ENCODE results near the gene UBASH3A.

The UBASH3A gene

DNA sequence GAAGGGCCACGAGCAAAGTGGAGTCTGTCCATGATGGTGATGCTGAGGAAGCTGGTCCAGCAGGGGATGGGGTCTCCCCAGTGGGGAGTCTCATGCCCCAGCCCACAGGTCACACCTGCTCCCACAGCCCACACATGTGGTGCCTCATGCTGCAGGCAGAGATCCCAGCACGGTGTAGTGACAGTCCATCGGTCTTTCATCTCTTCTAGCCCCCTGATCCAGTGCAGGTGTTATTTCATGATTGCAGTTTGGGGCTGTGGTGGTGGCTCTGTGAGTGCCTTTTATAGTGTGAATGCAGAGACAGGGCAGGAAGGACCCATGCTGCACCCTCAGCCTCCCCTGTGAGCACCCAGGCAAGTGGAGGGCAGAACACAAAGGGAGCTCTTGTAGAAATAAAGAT, 45.0 kb downstream of the UBASH3A start:
- no peak for DNase-seq (ENCODE audit: low read depth in 2 of 2)

DNA sequence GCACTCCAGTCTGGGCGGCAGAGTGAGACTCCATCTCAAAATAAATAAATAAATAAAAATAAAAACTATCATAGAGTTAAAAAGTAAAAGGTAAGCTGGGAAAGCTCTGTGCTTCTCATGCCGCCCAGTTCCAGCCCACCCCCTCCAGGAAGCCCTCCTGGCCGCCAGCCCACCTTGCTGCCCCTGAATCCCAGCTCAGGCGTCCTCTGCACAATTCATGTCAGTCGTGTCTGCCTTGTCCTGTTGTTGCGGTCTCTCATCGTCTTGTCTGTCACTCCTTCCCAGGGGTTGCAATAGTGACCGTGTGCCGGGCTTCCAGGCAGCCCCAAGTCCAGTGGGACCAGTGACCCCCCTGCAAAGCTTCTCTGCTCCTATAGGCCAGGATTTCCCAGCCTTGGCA, 48.2 kb downstream of the UBASH3A start:
- no peak for DNase-seq (ENCODE audit: low read depth in 2 of 2)

DNA sequence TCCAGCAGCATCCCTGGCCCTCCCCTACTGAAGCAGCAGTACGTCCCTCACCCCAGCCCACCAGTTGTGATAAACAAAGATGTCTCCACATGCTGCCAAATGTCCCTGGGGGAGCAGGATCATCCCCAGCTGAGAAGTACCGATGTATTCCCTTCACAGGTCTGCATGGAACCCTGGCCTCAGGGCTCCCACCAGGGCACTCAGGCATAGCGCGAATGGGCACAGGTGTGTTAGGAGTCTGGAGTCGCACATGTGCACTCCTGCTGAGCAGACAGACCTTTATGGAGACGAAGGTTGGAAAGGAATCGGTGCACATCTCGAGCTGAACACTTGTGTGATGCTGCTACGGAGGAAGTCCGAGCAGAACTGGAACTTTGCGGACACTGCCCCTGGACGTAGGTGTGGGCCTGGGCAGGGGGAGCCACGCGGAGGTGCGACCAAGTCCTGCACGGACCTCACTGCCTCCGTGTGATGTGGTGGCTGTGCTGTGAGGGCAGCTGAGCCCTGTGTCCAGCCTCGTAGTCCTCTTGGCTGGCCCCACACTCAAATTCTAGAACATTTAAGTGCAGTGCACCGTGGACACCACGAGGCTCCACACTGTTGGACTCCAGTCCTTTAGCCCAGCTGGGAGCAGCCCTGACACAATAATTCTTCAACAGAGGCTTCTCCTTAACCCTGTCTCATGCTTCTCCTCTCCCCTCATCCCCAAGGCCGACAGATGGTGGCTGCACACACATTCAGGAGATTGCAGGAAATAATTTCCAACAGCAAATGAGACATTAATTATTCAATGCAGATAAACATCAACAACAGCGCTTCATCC, 48.9 kb downstream of the UBASH3A start:
- DNase-seq (ENCODE audit: low read depth in 2 of 2): no peak

DNA sequence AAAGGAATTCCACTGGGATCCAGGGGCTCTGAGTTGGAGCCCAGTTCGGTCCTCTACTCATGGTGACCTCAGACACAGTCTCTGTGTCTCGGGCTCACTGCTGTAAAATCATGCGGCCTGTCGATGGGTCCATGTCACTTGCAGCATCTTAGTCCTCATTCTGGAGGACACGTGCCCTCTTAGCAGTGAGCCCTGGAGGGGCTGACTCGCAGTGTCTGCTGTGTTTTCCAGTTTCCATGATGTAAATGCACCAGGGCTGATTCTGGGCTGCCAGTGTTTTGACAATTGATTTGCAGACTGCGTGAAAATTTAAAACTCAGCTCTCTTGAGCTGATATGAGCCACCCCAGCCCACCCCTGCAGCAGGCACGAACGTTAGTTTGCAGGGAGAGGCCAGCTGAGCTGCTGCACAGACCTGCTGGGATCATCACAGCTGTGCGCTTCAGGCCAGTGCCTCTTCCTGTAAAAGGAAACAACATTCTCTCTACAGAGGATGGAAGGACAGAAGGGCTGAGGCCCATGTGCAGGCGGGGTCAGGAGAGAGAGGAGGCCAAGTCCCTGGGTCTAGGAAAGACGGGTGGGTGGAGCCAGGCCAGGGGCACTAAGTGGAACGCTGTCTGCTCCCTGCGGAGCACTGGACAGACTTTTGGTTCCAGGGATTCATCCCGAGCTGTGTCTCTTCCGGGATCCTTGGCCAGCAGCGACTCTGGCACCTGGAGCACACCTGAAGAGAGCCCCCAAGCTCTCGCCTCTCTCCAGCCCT, 49.7 kb downstream of the UBASH3A start:
- no peak for DNase-seq (ENCODE audit: low read depth in 2 of 2)

DNA sequence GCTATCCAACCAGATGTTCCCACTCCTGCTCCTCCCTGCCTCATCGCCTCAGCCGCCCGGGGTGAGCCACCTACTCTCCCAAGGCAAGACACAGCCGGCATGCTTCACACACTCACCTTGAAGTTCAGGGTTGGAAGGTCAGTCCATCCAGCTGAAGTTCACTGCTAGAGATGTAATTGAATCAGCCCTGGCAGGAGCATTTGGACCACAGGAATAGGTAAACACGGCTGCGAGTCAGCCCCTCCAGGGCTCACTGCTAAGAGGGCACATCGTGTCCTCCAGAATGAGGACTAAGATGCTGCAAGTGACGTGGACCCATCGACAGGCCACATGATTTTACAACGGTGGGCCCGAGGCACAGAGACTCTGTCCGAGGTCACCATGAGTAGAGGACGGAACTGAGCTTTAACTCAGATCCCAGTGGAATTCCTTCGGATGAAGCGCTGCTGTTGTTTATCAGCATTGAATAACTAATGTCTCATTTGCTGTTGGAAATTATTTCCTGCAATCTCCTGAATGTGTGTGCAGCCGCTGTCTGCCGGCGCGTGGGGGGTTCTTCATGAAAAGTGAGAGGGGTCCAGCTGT, 50.4 kb downstream of the UBASH3A start:
- DNase-seq (ENCODE audit: low read depth in 2 of 2): no peak

DNA sequence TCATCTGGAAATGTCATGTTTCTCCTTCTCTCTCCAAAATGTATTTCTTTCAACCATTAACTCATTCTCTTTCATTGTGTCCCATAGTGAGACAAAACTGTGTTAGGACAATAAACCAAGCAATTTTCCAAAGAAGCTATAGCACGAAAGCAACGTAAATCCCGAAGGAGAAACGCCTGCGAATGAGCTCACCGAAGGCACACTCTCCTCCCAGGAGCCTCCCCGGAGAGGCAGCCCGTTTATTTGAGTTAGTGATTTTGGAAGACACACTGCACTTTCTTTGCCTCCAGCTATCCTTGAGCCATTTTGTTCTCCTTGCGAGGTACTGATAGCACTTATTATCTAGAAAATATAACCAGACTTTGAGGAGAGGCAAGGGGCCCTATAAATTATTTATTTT, 51.1 kb downstream of the UBASH3A start:
- no peak for DNase-seq (ENCODE audit: low read depth in 2 of 2)

DNA sequence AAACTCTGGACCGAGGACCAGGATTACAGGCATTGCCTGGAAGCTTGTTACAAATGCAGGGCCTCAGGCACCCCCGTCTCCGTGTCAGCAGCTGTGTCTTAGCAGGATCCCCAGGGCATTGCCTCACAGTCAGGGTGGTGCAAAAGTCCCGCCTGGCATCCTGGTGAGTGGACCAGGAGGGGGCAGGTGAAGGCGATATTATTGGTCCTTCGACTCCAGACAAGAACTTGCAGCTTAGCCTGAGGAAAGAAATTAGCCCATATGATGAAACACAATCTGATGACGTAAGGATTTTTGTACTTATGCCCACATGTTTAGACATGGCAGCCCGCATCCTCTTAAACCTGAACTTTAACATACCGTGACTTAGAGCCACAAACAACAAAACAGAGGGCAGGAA, 51.5 kb downstream of the UBASH3A start:
- no peak for DNase-seq (ENCODE audit: low read depth in 2 of 2)

DNA sequence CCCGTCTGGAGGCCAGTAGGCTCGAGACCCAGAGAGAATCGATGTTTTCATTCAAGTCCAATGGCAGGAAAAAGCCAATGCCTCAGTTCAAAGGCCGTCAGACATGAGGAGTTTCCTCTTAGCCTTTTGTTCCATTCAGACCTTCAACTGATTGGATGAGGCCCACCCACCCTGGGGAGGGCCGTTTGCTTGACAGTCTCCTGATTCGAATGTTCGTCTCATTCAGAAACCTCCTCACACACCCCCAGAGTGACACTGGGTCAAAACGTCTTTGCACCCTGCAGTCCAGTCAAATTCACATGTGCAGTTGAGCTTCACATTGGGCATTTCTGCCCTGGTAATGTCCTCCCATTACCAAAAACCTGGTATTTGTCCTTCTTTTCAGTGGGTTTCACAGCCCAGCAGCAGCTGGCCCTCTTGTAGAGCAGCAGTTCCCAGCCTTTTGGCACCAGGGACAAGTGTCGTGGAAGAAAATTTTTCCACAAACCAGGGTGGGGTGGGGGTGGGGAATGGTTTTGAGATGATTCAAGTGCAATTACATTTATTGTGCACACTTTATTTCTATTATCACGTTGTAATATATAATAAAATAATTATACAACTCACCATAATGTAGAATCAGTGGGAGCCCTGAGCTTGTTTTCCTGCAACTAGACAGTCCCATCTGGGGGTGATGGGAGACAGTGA, 52.2 kb downstream of the UBASH3A start:
- DNase-seq (ENCODE audit: low read depth in 2 of 2): no peak

DNA sequence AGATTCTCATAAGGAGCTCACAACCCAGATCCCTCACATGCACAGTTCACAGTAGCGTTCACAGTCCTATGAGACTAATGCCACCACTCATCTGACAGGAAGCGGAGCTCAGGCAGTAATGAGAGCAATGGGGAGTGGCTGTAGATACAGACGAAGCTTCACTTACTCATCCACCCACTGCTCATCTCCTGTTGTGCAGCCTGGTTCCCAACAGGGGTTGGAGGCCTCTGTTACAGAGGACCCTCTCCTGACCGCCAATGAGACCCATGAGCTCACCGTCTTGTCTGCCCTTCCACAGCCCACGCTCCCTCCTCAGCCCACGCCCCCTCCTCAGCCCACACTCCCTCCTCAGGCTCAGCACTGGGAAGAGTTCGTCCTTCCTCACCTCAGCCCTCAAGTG, 52.8 kb downstream of the UBASH3A start:
- no peak for DNase-seq (ENCODE audit: low read depth in 2 of 2)

DNA sequence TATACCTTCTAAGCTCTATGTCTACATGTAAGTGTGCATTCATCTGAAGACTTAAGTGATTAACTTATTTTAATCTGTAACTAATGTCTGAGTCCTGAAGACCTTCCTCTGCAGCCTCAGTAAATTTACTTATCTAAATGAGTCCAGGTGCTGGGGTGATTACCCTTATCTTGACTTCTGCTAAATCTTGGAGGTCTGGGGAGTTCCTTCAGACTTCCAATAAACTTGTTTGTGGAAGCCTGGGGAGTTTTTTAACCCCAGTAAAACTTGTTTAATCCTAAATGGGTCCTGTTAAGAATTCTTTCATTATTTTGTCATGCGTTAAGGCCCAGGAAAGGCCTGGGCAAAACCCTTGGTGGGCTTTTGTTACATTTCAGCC, 55.4 kb downstream of the UBASH3A start:
- DNase-seq (ENCODE audit: low read depth in 2 of 2): no peak

DNA sequence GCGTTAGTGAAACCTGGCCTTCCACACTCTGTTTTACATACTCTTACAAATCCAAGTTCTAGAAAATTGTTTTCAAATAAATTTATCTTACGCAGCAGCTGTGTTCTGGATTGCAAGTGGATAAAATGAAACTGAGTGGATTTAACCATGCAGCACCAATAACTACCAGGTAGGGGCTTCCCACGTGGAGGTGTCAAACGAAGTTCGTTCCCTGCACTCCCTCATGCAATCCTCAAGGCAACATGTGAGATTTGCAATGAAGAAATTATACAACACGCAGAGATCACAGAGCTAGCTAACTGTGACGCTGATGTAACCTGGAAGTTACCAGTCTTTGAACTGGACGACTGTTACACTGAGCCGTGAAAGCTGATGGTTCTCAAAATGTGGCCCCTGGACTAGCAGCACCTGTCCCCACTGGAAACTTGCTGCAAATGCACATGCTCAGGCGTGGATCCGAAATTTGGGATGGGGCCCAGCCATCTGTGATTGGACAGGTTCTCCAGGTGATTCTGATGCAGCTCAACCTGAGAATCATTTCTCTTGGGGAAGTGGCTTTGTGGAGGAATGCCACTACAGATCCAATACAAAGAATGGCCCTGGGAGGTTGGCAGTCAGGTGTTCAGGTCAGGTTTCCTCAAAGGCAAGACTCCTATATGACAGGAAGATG, 56.0 kb downstream of the UBASH3A start:
- no peak for DNase-seq (ENCODE audit: low read depth in 2 of 2)

DNA sequence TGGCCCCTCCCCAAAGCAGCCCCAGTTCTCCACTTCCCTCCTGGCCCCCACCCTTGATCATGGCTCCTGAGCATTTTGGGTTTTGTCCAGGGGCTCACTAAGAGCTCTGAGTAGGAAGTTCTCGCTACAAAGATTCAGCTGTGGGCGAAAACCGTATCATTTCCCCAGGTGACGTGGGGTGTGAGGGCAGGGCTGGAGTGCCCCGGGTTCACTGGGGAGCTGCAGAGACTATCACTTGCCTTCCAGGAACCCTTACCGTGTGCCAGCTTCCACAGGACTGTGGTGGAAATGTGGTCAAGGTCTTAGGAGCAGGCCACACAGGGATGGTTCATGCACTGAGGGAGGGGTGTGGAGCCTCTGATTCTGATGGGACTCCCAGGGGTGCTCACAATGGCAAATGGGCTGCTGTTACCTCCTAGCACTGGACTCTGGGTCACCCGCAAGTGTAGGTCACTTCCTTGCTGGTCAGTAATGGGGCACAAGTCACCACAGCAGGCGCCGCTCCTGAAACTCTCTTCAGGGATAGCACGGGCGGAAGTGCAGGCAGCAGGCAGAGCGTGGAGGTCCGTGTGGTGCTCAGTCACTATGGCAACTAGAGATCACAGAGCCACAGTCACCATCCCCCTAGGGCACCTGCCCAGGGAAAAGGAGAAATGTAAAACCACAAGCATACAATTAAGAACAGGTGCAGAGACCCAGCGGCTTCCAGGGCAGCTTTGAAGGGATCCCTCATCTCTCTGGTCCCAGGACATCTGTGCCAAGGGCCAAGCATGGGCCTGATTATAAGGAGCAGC, 56.9 kb downstream of the UBASH3A start:
- DNase-seq (ENCODE audit: low read depth in 2 of 2): peak in 1 of 2 donors; percentile 16

DNA sequence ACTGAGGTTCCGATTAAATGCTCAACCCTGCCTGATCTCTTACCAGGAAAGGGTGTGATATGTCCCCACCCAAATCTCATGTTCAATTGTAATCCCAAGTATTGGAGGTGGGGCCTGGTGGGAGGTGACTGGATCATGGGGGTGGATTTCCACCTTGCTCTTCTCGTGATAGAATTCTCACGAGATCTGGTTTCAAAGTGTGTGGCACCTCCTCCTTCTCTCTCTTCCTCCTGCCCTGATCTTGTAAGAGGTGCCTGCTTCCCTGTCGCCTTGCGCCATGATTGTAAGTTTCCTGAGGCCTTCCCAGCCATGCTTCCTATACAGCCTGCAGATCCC, 57.5 kb downstream of the UBASH3A start:
- no peak for DNase-seq (ENCODE audit: low read depth in 2 of 2)

DNA sequence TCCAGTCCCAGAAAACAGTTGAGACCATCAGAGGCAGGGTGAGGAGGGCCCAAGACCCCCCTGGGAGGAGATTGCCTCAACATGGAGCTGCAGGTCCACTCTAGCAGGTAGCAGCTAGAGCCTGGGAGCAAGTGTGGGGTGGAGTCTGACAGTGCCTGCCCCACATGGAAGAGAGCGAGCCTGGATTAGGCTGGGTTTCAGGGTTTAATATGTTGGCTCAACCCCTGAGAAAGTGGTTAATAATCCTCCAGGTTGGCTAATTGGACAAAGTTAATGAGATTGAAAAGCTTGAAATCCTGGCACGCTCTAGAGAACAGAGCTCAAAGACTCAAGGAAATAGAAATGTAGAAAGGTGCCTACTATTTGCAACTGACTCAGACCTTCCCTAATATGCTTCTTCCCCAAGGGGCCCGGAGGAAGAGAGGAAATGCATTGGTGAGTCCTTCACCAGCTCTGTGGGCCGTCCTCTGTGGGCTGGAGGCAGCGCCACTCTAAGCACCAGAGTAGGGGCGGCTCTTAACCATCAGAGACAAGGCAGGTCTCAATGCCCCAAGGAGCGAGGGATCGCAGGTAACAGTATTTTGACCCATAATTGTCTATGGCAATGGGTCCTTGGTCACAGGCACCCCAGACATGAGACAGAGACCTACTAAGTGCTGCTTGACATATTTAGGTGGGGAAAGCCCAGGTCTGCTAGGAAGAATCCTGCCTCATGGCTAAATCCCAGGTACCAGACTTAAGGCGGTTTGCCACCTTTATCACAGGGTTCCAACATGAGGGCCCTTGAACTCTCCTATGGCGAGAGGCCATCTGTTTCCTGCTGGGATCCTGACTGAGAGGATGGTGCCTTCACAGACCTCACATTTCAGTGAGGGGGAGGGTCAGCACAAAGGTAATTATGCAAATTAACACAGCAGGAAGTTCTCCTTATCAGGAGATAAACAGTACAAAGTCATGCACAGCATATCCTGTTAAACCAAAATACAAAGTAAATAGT, 58.5 kb downstream of the UBASH3A start:
- no peak for DNase-seq (ENCODE audit: low read depth in 2 of 2)

DNA sequence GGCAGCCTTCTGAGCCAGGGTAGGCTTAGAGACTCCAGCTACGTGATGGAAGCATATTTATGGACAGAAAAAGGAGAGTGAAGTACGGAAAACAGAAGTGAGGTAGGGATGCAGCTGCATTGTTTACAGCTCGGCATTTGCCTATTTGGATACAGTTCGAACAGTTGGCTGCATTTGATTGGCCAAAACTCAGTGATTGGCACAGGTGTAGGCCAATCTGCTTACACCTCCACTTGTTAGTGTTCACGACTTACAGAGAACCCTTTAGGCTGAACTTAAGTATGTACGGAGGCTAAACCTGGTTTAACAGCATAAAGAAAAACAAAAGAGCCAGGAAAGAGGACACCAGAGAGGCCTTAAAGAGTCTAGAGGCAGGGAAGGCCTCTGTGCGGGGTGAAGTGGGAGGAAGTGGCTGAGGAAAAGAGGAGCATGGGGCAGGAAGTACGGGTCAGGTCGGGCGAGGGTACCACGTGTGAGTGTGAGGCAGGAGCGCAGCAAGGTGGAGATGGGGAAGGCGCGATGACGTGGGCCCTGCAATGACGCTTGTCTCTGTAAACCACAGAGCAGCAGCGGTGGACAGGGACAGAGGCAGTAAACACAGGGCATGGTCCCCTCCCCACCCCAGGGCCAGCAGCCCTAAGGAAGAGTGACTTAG, 60.3 kb downstream of the UBASH3A start:
- DNase-seq (ENCODE audit: low read depth in 2 of 2): peak; percentile 30 to 34

DNA sequence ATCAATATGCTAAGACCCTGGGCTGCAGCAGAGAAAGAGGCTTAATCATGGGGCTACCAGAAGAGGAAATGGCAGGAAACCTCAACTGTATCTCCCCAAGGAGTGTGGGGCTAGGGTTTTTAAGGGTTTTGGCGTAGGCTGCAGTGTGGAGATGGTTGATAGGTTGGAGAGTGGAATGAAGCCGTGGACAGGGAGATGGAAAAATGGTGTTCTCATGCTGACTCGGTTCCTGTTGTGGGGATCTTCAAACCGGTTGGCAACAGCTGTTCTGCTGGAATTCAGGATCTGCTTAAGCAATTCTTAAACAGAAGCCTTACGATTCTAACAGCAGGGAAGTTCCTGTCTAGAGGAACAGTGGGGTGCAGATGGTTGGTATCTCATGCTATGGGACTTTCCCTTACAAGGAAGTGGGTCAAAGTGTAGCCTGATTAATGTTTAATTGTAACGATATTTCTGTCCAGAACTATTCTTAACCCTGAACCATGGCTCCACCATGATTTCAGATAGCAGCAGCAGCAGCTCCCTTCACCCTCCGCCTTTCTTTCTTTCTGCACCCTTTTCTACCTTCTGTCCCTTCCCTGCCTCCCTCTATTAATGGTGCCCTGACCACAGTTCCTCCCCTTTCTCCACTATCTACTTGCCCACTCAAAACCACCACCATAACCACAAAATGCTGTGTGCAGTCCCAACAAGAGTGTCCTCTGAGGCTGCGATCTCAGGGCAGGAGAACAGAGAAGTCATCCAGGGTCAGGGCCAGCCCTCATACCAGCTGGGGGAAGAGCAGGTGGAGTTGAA, 61.5 kb downstream of the UBASH3A start:
- no peak for DNase-seq (ENCODE audit: low read depth in 2 of 2)

DNA sequence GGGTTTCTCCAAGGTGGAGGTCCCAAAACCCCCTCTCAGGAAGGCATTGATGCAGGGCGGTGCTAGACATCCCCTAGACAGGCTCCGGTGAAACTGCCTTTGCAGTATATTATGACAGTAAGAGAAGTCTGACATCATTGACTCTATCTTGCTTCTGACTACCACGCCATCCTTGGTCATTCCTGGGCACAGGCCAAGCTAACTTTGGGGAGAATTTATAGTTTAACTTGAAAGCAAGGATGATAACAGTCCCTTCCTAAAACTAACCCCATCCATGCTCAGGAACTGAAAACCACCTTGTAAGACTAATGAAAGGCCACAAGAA, 62.1 kb downstream of the UBASH3A start:
- no peak for DNase-seq (ENCODE audit: low read depth in 2 of 2)

DNA sequence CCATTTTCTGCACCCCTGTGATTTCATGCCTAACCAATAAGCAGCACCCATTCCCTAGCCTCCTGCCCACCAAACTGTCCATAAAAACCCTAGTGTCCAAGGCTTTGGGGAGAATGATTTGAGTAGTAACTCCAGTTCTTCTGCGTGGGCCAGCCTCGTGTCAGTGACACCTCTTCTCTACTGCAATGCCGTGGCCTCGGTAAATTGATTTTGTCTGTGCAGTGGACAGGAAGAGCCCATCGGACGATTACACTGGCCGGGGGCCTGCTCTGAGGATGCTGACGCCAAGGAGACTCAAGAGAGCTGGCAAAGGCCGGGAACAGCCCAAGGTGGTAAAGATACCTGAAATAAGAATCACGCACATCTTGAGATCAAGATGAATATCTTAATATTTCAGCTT, 63.0 kb downstream of the UBASH3A start:
- no peak for DNase-seq (ENCODE audit: low read depth in 2 of 2)

Data from stimulated activated CD8-positive, alpha-beta memory T cell treated with anti-CD3 and anti-CD28 coated beads, Interleukin-2, amount 100 ng/mL, for 1 hour (primary cell).